Epithelial cell of prostate (primary cell): ENCODE data around the gene HNRNPH3.

ENCODE experiments used
- DNase-seq: peaks from one replicate; pipeline ENCODE4 v3.0.0-alpha.2; 2011; ENCODE audit warnings: low read depth, low spot score
- H3K27ac ChIP-seq: fragments of 450-650 bp; 2 replicates; pipeline ENCODE4 v1.5.1; 2017; ENCODE audit warnings: mild to moderate bottlenecking

The HNRNPH3 gene

GRCh38 chr10:68367121-68367520 is 35.3 kb downstream of the HNRNPH3 start:
- no peak for DNase-seq
- no peak overlapping the region for H3K27ac ChIP-seq

- DNase-seq, result no peak
- H3K27ac ChIP-seq, result no peak overlapping the region
These were observed 39.7 kb downstream of the HNRNPH3 start for GRCh38 chr10:68371604-68372003.

- no peak for DNase-seq
- H3K27ac ChIP-seq, result peak overlapping the region; percentile 15
These were observed 53.9 kb downstream of the HNRNPH3 start for GRCh38 chr10:68385740-68386139.
